ENCODE data around the gene KRTAP5-5. TPM values are rescaled to one million over a fixed set of nuclear protein-coding genes. Genes with fewer than 3 reads are reported as not detected.

The KRTAP5-5 gene
- total and polyA plus RNA-seq, 2 of the 8 experiments (the other 6 are each of a cell fraction or from before 2014, with no cell fraction given): 0.09 TPM; not detected in 1

DNA sequence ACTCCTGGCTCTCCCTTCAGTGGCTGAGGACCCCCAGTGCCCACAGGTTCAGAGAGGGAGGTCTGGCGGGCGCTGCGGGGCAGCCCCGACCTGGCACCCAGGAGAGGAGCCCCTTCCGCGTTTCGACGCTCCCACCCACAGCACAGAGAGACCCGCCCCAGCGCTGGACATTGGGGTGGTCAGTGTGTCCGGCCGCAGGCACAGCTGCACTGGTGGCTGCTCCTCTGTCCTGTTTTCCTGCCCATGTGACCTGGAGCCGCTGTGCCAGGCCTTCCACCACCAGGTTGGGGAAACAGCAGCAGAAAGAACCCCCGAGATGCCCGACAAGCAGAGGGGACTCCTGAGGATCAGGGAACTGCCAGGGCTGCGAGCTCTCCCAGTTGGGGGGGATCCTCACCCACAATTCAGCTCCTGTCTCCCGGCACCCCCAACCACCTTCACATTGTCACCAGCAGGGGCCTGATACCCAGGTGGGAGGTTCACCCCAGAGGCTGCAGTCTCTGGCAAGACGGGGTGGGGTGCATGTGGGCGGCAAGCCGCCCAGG lies 13.6 kb downstream of the KRTAP5-5 start (continued):
- TF ChIP-seq RAD21 (IDR thresholded peaks at IDR 0.05 in 1 of 2, conservative IDR thresholded peaks at IDR 0.05 in 1 of 2; ENCODE audit: low read depth in 2 of 2, low read length in 2 of 2): no peak
- no peak for TF ChIP-seq MAFK (IDR thresholded peaks at IDR 0.05; ENCODE audit: low read depth, low read length)
- no peak for TF ChIP-seq PHF8 (conservative IDR thresholded peaks at IDR 0.05; ENCODE audit: low read depth, low read length)
- no peak for TF ChIP-seq CHD2 (IDR thresholded peaks at IDR 0.05; ENCODE audit: low read length)
- TF ChIP-seq GTF2F1 (IDR thresholded peaks at IDR 0.05; ENCODE audit: borderline replicate concordance, low read depth, low read length): no peak
- TF ChIP-seq TAF7 (optimal IDR thresholded peaks at IDR 0.05; ENCODE audit: borderline replicate concordance, low read depth, low read length): no peak
- TF ChIP-seq SP4 (IDR thresholded peaks at IDR 0.05; ENCODE audit: low read length): no peak
